Epidermal melanocyte (primary cell): ENCODE results near the gene NSMF.
"Not testable (repeated sequence)": the region's sequence is repeated elsewhere in the genome, so short reads cannot be mapped to it uniquely, and the experiment has no call there.

Source experiments
- DNase-seq: peaks from one replicate; pipeline ENCODE4 v3.0.0; 2011; ENCODE audit warnings: low spot score; ENCODE audit not compliant: insufficient read length

The NSMF gene

DNA sequence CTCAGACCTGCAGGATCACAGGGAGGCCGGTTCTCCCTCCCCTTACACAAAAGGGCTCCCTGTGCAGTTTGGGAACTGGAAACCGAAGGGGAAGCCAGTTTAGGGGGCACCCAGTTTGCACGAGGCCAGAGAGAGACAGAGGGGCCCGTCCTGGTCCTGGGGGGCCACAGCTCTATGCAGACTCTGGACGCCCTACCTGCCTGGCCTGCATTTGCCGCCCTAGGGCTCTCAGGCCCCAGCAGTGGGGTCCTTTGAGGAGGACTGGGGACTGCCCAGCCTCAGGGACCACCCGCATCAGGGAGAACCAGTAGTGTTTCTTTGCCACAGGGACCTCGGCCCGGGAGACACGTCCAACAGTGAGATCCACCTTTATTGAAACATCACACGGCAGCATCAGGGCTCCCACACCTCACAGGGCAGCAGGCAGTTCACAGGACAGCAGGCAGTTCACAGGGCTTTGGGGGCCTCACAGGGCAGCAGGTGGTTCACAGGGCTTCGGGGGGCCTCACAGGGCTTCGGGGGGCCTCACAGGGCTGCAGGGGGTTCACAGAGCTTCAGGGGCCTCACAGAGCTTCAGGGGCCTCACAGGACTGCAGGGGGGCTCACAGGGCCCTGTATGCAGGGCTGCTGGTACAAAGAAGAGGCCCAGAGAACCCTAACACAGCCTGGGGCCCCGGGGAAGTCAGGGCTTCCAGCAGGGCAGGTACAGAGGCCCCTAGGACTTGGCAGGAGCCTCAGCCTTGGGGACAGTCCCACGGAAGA lies 648 bp upstream of the NSMF start:
- DNase-seq: no peak

GRCh38 chr9:137458194-137459151 lies 661 bp downstream of the NSMF start:
- DNase-seq: no peak

DNA sequence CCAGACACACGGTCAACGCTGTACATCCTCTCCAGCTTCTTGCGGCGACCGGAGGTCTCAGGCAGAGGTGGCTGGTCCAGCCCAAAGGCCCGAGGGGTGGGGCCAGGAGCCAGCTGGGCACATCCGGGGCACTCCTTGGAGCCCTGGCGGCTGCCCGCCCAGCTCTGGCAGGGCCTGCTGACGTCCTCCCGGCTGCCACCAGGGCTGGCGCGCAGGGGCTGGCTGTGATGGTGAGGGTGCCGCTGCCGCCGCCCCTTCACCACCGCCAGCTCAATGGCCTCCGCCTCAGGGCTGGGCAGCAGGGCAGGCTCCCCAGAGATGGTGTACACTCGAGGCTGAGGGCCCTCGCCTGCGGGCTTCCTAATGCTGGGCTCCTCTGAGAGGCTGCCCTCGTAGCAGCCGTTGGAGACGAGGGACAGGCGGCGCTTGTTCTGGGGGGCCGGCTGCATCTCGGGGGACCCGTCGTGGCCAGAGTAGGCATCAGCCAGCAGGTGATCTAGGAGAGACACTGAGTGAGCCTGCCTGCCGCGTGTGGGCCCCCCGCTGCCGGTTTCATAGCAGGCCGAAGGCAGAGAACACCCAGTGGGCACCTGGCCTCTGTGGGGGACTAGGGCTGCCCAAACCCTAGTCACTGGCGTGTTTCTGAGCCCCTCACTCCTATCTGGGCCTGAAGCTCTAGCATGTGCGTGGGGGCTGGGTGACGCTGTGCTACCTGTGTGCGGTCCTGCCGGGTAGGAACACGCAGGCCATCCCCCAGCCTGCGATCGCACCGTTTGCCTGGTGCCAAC lies 1.5 kb downstream of the NSMF start:
- DNase-seq: no peak

DNA sequence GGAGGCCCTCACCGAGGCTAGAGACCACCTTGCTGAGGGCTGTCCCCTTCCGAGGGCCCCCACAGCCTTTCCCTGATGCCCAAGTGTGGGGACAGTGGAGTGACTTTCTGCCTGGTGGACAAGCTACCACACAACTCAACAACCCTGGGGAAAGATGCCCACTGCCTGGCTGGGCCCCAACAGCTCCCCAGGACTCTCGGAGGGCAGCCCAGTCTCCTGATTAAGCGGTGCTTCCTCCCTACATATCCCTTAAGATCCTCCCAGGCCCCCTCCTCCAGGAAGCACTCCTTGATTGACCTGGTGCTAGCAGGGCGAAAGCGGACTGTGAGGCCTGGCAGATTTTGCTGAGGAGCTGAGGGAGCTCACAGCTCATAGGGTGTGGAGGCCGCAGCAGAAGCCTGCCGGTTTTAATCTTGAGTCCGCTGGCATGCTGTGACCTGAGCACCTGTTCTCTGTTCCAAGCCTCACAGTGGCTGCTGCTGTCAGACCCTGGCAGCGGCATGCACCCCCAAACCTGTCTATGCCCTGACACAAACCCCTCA lies 2.2 kb downstream of the NSMF start:
- no peak for DNase-seq

- DNase-seq: no peak
These were observed 2.9 kb downstream of the NSMF start for GRCh38 chr9:137456061-137456863.

DNA sequence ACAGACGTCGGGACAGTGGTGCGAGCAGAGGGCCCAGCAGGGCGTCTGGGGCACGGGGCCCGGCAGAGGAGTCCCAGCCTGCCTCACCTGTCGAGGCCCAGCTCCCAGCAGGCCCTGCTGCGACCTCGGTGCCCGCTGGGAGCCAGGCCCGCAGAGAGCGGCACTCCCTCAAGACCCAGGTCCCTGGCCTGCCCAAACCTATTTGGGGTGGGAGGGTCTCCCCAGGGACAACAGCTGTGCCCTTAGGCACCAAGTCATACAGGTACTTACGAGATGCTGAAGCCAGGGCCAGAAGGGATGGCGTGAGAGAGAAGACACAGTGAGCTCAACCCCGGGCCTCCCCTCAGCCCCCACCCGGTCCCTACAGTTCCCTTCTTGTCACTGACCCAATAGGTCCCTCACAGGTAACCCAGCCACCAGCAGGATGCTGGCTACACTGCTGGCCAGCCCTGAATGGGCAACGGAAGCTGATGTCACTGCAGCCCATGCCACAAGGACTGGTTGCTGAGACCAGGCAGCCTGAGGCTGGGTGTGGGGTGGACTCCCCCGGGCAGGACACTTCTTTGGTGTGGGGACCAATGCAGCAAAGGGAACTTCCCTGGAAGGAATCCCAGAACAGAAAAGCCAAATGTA lies 3.7 kb downstream of the NSMF start:
- no peak for DNase-seq

GRCh38 chr9:137454597-137455358 lies 4.4 kb downstream of the NSMF start:
- no peak for DNase-seq

DNA sequence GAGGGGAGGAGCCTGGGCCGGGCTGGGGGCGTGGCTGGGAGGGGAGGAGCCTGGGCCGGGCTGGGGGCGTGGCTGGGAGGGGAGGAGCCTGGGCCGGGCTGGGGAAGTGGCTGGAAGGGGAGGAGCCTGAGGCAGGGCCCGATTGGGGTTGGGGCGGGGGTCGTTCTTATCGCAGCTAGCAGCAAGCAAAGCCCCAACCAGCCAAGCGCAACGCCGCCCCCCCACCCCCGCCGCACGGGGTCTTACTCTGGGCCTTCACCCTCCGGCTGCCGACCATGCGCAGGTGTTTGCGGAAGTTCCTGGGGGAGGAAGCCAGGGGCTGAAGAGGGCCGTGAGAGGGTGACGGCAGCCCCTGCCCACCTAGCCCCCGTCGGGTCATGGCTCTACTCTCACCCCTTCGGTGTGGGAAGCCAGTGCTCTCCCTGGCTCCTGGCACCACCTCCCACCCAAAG lies 5.0 kb downstream of the NSMF start:
- no peak for DNase-seq

GRCh38 chr9:137453643-137454081 lies 5.5 kb downstream of the NSMF start:
- peak; percentile 86 for DNase-seq

DNA sequence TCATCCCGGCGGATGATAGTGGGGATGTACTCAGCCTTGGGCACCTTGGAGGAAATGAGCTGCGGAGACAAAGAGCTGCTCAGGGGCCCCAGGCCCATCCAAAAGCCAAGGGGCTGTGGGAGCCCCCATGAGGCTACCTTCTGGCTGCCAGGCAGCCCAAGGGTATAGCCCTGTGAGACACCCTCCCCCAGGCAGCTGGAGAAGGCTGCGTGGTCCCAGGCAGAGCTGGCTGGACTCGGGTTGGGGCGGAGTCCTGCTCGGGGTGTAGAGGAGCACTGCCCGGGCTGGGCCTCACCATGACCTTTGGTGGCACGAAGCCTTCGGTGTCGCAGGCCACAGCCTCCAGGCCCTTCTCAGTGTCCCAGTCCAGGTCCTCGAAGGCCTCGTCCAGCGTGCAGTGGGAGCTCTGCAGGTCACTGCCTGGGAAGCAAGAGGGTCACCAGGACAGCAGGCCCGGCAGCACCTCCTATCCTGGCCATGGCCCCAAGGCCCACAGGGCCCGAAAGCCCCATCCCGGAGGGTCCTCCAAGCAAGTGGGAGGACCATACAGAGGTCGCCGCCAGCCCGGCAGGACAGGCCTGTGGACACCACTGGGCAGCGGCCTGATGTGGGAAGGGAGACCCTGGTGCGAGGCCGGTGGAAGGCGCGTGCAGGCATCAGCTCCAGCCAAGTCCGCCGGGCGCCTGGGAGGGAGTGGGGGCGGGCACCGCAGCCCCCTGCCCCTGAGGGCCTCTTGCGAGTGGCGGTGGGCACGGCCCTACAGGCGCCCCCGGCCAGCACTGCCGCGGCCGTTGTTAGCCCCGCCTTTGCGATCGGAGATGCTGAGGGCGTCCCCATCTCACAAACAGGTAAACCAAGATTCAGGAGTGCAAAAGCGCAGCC lies 6.1 kb downstream of the NSMF start:
- no peak for DNase-seq

GRCh38 chr9:137452006-137452760 lies 7.0 kb downstream of the NSMF start:
- no peak for DNase-seq

- not testable (repeated sequence) for DNase-seq
These were observed 7.7 kb downstream of the NSMF start for GRCh38 chr9:137451264-137452005.

DNA sequence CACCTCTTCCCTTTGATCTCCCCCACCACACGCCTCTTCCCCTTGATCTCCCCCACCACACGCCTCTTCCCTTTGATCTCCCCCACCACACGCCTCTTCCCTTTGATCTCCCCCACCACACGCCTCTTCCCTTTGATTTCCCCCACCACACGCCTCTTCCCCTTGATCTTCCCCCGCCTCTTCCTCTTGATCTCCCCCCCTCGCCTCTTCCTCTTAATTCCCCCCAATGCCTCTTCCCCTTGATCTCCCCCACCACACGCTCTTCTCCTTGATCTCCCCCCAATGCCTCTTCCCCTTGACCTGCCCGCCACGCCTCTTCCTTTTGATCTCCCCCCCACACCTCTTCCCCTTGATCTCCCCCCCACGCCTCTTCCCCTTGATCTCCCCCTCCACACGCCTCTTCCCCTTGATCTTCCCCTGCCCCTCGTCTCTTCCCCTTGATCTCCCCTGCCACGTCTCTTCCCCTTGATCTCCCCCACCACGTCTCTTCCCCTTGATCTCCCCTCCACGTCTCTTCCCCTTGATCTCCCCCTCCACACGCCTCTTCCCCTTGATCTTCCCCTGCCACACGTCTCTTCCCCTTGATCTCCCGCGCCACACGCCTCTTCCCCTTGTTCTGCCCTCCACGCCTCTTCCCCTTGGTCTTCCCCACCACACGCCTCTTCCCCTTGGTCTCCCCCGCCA lies 8.5 kb downstream of the NSMF start:
- not testable (repeated sequence) for DNase-seq

- no peak for DNase-seq
These were observed 9.1 kb downstream of the NSMF start for GRCh38 chr9:137449931-137450538.

DNA sequence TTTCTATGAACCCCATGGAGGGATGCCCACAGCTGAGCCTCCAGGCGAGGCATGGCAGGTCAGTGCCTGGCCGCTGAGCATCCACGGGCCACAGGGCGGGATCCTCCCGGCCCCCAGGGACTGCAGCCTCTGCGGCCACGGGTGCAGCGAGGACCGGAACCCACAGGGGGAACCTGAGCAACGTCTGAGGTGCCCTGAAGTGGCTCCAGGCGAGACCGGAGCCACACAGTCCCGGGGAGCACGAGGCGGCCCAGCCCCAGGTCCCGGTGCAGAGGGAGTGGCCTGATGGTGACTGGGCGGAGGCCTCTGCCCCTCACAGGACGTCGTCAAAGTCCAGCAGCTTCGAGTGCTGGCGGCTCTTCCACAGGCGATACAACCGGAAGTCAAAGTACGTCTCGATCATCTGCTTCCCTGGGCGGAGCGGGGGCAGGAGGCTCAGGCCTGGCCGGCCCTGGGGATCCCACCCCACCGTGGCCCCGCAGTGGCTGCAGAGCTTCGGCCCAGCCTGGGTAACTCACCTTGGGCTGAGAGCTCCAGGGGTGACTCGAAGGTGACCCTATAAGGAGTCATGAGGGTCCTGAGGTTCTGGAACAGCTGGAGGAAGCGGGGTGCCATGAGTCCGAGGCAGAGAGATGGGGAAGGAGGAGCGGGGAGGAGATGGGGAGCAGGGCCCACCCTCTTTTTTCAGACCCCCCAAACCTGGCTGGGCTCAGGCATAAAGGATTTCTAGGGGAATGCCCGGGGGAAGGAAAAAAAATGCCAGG lies 9.9 kb downstream of the NSMF start:
- DNase-seq: no peak
